ENCODE results near the gene UMAD1.
A peak's percentile ranks its signal among the peaks of the same experiment; 100 is the strongest.

The UMAD1 gene

GRCh38 chr7:7850150-7850549, 209.6 kb downstream of the UMAD1 start:
- no peak for DNase-seq

GRCh38 chr7:7851381-7851780, 210.8 kb downstream of the UMAD1 start:
- DNase-seq = no peak

GRCh38 chr7:7851991-7852390, 211.4 kb downstream of the UMAD1 start:
- no peak for DNase-seq

DNA sequence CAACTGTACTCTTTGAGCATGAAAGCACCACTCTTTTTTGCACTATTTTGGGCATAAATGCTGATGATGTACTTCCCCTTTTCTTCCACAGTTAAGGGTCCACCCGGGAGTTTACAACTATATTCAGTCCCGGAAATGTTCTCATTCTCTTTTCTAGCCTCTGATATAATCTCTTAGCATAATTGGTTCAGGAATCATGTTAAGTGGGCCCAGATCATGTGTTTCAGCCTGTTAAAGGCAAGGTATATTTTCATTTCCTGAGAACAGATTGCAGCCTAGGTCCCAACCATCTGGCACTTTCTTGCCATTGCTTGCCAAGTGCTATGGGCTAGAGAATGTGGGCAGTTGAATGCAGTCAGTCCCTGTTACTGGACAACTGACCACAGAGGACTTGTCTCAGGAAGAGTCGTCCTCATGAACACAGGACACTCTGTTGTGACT, 216.6 kb downstream of the UMAD1 start:
- DNase-seq = peak; percentile 88

DNA sequence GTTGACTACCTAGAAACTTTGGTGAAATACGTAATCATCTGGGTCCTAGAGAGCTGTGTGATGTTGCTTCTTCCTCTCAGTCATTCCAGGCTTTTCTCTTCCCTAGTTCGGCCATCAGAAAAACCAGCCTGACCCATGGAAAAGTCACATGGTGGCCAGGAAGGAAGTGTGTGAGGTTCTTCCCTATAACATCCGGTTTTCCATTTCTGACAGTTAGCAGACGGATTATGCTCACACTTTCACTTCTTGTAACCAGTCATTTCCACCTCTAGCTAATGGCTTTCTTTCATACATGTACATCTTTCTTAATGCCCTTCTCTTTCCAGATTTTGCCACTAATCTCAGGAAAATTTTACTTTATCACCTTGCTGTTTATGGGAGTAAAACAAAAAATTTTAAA, 218.0 kb downstream of the UMAD1 start:
- DNase-seq = no peak

DNA sequence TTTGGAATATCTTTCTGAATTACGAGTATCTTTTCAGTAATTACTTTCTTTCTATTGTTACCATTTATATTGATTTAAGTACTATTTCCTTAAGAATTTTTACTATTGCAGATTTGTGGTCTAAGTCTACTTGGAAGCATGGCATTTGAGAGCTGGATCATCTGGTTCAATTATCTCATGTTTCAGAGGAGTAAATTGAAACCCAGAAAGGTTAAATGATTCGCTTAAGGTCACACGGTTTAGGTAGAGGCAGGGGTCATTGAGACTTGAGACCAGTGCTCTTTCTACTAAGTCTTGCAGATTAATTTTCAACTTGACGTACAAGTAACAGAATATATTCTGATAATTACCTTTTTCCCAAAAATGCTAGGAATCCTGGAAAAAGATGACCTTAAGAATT, 218.9 kb downstream of the UMAD1 start:
- DNase-seq = no peak

DNA sequence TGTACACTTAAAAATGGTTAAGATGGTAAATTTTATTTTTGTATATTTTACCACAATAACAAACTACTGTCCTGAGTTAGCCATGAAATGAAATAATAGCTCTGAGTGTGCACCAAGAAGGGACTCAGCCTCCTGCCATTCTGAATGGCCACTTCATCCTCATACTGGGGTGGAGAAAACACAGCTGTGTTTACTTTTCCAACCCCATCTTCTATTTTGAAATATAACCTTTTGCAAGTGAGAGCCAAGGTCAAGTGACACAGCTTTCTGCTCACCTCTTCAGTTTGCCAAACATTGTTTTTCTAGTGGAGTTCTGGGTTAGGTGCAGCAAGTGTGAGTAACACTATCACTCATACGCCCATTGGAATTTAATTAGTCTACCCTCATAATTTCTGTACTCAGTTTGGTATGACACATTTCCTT, 220.7 kb downstream of the UMAD1 start:
- DNase-seq = no peak

DNA sequence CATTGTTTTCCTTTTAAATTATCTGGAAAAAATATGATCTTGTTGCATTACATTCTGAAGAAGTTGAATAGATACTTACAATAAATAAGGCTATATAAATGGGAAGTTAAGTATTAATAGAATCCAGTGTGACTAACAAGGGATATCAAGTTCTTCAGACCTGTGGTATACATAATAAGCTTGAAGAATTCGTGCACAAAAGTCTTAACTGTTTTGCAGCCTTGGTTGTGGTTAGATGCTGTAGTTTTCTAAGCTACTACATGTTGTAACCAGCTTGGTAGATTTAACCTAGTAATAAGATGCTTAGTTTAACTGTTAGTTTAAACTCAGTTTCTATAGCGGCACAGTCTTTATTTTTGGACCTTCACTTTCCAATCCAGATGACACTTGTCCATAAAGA, 221.8 kb downstream of the UMAD1 start:
- DNase-seq = no peak

DNA sequence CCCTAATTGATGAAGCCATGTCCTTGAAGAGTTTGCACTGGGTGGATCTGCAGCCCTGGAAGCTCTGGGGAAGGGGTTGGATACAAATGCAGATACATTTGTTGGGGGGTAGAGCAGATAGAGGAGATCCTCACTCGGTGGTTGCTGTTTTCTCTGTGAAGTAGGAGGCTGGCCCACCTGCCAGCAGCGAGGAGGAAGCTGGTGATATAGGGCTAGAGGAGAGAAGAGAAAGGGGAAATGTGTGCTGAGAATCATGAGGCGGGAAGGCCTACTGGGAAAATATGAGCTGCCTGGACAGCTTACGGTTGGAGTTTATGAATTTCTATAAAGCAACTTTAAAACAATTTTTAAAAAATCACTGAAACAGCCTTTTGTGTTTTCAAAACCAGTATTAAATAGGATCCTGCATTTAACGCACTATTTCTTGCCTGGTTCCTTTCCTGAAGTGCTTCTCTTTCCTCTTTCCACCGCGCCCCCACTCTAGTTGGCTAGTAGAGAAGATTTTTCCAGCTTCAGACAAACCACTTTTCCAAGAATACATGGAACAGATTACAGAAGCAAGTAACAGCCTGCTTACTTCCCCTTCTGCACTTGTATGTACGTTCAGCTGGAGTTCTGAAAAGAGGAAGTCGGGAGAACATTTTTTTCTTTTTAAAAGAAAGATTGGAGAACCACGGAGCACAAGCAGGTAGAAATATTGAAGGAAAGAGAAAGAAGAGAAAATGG, 227.5 kb downstream of the UMAD1 start:
- no peak for DNase-seq

- no peak for DNase-seq
Observed at GRCh38 chr7:7868572-7868899, 228.0 kb downstream of the UMAD1 start.

DNA sequence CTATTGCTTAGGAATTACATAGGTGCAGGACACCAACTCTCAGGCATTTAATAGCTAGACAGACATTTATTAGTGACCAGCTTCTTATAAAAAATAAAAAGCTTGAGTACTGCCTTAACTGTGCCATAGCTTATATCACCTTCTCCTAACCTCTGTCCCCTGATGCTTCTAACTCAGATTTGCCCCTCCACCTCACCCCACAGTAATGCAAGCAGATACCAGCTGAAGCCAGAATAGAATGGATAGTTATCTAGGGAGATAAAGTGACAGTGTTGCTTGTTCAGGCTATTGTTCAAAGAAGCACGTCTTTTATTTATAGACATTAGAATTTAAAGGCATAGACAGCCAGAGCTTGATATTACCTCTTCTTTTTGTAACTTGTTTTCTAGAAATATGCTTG, 228.5 kb downstream of the UMAD1 start:
- DNase-seq = no peak

- DNase-seq = no peak
Observed at GRCh38 chr7:7869651-7870050, 229.1 kb downstream of the UMAD1 start.

- no peak for DNase-seq
Observed at GRCh38 chr7:7870555-7870954, 230.0 kb downstream of the UMAD1 start.

- DNase-seq = no peak
Observed at GRCh38 chr7:7876419-7876818, 235.9 kb downstream of the UMAD1 start.

DNA sequence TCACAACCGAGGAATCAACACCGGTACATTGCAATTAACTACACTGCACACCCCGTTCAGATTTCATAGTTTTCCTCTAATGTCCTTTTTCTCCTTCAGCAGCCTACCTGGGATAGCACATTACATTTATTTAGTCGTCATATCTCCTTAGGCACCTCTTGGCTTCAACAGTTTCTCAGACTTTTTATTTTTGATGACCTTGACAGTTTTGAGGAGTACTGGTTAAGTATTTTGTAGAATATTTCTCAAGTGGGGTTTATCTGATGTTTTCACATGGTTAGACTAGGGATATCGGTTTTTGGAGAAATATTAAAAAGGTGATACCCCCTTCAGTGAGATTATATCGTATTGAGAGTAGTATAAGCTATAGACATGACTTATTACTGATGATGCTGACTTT, 241.0 kb downstream of the UMAD1 start:
- no peak for DNase-seq

- no peak for DNase-seq
Observed at GRCh38 chr7:7882888-7883287, 242.3 kb downstream of the UMAD1 start.

DNA sequence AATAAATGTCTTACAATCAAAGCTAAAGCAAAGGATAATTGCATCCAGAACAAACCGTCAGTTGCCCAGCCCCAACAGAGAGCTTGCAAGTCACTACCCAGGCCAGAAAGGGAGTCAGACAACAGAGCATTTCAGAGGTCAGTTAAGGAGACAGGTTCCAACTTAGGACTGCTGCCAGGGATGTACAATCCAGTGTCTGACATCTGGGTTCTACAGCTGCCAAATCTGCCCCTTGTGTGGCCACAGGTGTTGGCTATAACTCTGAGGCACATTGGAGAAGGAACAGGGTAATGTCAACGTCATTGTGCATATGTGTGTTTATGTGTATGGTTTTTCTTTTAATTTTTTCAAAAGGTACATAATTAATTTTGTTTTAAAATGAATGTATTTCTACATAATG, 242.8 kb downstream of the UMAD1 start:
- no peak for DNase-seq

DNA sequence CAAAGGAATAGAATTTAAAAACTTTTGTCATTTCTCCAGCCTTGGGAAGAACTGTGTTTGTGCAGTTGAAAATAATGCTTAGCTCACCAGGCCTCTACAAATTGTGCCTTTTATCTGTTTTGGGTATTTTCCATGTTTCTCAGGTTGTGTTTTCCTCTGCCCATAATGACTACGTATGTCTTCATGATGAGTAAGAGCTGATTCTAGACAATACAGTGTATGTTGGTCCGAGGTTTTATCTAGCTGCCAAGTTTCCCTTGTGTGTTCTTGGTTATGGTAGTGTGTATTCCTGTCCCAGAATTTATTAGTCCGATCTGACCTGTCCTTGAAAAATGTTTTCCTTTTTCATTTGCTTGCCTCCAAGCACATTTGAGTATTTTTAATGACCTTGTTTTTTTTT, 244.3 kb downstream of the UMAD1 start:
- DNase-seq = no peak

DNA sequence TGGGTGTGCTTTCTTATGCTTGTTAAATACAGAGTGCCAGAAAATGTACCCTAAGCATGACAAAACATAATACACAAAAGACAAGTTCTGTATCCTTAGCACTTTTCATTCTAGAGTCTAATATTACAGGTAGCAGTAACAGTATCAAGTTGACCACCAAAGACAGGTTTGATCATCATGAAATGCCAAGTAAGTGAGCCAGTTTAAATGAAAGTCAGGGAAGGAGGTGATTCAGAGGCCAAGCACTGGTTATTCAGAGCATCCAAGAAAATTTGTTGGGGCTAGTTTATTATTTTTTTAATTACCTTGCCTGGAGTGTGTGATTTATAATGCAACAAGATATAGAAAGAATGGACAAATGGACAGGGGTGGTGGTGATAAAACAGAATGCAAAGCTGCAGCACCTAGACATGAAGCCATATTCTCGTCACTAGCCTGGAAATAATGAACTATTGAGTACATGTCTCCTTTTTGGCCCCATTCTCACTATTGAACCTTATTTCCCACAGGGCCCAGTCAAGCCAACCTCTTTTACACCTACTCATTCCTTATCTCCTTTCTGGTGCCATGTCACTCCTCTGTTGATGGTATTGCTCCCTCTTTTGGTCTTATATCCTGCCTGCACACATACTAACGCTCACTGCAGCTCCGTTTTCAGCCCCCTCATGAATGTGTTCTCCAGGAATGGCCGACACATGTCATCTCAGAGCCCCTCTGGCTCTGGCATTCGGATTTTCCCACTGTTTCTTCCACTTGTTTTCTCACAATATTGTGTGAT, 249.4 kb downstream of the UMAD1 start:
- no peak for DNase-seq

- DNase-seq = no peak
Observed at GRCh38 chr7:7895004-7895650, 254.6 kb downstream of the UMAD1 start.

GRCh38 chr7:7895754-7896153, 255.2 kb downstream of the UMAD1 start:
- DNase-seq = no peak

DNA sequence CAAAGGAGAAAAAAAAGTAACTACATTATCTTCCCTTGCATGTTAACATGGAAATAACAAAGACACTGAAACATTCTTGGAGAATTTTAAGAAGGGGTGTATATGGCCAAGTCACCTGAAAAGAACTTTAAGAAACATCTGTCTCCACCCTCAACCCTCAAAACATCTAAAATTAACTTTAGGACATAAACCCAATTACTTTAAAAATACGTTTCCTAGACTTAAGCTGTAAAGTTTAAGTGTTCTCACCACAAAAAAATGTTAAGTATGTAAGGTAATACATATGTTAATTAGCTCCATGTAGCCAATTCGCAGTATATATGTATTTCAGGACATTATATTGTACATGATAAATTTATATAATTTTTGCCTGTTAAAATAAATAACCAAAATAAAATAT, 257.0 kb downstream of the UMAD1 start:
- DNase-seq = no peak

DNA sequence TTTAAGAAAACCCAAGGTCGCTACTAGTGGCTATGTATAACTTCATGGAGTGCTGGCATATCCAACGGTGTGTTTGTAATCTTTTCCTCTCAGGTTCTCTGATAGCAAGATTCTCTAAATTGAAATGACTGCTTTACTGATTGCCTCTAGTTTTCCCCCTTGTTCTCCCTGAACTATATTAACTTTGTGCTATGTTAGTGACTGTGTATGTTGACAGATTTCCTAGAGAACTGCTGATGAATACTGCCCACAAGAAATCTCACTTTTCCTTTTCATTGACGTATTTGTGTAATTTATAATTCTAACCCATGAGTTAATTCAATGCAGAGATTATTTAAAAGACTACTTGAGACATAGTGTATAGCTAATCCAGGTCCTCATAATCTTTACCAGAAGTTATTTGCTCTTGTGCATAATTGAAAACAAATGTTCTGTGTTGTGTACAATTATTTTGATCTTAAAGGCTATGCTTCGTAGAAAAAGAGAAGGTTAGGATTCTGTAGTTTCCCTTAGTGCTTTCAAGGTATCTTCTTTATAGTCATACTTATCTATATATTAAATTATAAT, 257.5 kb downstream of the UMAD1 start:
- no peak for DNase-seq

- no peak for DNase-seq
Observed at GRCh38 chr7:7902845-7903244, 262.3 kb downstream of the UMAD1 start.
